NT2/D1 (cell line): ENCODE measurements around the gene RHOT2.

Experiments used
- YY1 ChIP-seq: IDR thresholded peaks from 2 replicates; pipeline ENCODE4 v1.6.1; 2011; ENCODE audit not compliant: insufficient read length, insufficient read depth
- ZNF274 ChIP-seq: IDR thresholded peaks from 2 replicates; pipeline ENCODE4 v1.6.1; 2011; ENCODE audit warnings: mild to moderate bottlenecking, low read depth, low read length

DNA sequence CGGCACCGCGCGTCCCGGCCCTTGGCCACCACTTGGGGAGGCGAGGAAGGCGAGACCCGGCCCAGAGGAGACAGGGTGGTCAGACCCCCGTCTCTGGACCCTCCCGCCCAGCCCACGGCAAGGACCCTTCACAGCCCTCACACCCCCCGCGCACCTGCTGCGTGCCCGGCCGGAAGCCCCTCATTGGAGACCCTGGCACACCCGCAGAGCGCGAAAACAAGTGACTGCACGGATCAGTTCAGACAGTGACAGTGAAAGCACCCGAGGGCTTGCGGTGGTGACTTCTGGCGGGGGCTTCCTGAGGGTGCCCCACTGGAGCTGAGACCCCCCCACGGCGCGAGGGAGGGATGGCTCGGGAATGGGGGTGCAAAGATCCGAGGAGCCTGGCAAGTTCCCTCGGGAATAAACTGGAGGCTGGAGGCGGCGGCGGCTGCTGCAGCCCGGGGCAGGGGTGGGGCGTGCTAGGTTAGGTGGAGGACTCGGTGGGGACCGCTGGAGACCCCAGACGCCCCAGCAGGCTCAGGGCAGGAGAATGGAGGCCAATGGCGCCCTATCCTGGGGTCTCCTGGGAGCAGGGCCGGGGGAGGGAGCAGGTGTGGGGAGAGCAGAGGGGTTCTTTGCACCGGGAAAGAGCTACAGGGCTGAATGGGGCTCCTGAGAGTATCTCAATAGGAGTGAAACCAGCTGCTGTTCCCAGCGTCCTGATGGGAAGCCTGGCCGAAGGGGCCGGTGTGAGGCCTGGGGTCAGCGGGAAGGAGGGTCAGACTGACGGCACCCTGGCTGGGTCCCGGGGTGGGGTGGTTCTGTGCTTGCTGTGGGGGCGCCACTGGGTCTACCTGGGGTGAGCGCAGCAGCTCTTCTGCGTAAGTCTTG, 38.5 kb downstream of the RHOT2 start:
- TF ChIP-seq YY1 = no peak
- TF ChIP-seq ZNF274 = no peak
